ENCODE data around the gene CAMK1D.
A peak's percentile ranks its signal among the peaks of the same experiment; 100 is the strongest.

CAMK1D gene

DNA sequence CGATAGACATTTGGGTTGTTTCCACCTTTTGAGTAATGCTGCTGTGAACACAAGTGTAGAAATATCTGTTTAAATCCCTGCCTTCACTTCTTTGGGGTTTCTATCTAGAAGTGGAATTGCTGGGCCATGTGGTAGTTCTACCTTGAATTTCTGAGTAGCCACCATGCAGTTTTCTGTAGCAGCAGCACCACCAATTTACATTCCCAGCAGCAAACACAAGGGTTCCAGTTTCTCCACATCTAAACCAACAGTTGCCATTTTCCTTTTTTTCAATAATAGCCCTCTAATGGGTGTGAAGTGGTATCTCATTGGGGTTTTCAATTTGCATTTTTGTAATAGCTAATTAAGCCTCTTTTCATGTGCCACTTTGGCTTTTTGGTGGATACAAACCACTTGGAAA, 442.4 kb downstream of the CAMK1D start:
- TF ChIP-seq, protein P1, sequence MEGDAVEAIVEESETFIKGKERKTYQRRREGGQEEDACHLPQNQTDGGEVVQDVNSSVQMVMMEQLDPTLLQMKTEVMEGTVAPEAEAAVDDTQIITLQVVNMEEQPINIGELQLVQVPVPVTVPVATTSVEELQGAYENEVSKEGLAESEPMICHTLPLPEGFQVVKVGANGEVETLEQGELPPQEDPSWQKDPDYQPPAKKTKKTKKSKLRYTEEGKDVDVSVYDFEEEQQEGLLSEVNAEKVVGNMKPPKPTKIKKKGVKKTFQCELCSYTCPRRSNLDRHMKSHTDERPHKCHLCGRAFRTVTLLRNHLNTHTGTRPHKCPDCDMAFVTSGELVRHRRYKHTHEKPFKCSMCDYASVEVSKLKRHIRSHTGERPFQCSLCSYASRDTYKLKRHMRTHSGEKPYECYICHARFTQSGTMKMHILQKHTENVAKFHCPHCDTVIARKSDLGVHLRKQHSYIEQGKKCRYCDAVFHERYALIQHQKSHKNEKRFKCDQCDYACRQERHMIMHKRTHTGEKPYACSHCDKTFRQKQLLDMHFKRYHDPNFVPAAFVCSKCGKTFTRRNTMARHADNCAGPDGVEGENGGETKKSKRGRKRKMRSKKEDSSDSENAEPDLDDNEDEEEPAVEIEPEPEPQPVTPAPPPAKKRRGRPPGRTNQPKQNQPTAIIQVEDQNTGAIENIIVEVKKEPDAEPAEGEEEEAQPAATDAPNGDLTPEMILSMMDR (IDR thresholded peaks at IDR 0.05) = no peak
- intact Hi-C loops (cut with DNase I; ENCODE audit: low total_unique reads) = no loop called here
- Histone ChIP-seq H3K27me3 (no peaks in the 10 kb centered on the region), H3K36me3 (peaks cover 0 to 12% (median 3%) of the 10 kb centered on the region in 3 donors), H3K27ac (no peak overlapping the region), H3K4me1 (no peaks in the 10 kb centered on the region), H3K4me3 (no peak overlapping the region), H3K9me3 (no peaks in the 10 kb centered on the region)
- no peak for DNase-seq

DNA sequence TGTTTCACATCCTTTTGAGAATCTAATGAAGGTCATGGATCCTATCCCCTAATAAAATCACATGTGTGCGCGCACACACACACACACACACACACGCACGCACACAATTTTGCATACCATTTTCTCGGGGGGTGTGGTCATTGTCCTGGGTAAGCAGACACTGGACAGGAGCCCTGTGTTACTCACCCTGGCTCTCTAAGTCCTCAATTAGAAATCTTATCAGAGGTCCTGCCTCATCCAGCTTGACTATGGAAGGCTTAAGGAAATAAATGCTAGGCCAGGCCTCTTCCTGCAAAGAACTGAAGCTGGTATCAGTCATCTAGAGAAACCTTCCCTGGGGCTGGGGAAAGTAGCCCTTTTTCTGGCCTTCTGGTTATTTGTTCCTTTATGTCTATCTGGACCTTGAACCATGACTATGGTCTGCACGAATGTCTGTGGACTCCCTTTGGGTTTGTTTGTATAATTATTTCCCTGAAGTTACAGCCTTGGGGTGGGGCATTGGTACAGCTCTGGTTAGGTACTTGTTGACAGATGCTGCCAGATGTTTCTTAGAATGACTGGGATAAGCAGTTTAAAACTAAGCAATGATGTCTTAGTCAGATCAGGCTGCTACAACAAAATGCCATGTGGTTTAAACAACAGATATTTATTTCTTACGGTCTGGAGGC, 443.7 kb downstream of the CAMK1D start:
- no peak for DNase-seq
- Histone ChIP-seq H3K9me3 (no peaks in the 10 kb centered on the region), H3K4me3 (no peak overlapping the region), H3K27me3 (no peaks in the 10 kb centered on the region), H3K36me3 (peaks cover 0 to 12% (median 3%) of the 10 kb centered on the region in 3 donors), H3K4me1 (no peaks in the 10 kb centered on the region), H3K27ac (no peak overlapping the region)
- TF ChIP-seq, protein P1 (IDR thresholded peaks at IDR 0.05) = no peak
- intact Hi-C loops (cut with DNase I; ENCODE audit: low total_unique reads) = no loop called here

DNA sequence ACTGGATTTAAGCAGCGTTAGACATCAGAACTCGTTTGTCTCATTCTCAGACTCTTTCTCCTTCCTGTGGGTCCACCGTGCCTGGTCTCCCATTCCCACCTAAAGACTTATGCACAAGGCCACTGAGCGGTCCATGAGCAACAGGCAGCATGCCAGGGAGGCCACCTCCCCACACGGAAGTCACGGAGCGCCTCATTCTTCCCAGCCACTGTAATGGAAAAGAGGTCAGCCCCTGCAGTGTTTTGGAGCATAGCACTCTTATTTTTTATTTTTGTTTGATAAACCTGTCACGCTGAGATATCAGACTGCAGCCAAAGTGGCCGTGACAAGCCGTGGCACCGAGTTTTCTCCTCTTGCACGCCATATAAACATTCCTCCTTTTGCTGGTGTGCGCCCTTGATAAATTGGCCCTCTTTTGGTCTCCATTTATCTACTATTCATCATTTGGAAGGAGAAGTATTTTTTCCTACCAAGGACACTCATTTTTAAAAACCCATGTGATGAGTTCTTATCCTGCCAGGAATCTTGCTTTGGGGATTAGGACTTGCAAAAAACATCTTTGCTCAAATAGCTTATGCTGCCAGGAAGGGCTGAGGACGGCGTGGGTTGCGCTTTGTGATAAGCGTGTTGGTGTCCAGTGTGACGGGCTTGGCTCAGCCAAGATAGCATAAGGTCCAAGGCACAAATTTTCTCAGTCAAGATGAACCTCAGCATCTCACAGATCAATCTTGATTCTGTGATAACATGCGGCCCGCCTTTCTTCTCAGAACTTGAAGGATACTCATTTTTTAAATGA, 446.2 kb downstream of the CAMK1D start:
- intact Hi-C loops (cut with DNase I; ENCODE audit: low total_unique reads) = no loop called here
- peak; percentile 79 to 82 for DNase-seq
- TF ChIP-seq, protein P1 (IDR thresholded peaks at IDR 0.05) = no peak
- H3K4me3 ChIP-seq = no peak overlapping the region
- no peaks in the 10 kb centered on the region for H3K27me3 ChIP-seq
- H3K36me3 ChIP-seq = peaks cover 0 to 12% (median 3%) of the 10 kb centered on the region in 3 donors
- H3K27ac ChIP-seq = no peak overlapping the region
- no peaks in the 10 kb centered on the region for H3K4me1 ChIP-seq
- no peaks in the 10 kb centered on the region for H3K9me3 ChIP-seq

DNA sequence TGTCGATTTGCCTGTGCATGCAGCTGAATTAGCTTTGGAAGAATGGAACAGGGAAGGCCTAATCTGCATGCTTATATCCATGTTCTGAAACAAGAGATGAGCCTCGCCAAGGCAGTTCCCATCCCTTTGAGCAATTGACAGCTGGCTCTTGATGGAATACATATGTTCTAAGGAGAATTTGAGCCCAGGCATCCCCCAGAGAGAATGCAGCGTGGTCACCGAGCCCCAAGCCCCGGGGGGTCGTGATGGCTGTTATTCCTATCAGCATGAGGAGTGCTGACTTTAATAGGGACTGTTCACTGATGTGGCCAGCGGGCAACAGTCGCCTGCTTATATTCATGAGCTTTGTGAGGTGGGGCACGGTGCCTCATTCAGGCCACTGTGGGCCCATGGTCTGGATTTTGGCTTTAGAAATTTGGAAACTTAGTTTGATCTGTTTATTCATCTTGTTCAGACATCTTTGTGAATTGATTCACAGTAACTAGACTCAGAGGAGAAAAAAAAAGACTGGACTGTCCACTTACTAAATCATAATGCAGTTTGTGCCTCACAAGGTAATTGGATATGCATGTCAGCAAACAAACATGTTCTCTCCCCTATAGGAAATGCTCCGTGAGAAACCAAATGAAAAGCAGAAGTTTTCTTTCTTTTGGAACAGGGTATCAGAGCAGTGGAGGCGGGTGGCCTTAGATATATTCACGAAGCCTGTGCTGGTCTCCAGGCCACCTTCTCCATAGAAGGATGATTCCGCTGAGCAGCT, 447.2 kb downstream of the CAMK1D start:
- no peak for DNase-seq
- intact Hi-C loops (cut with DNase I; ENCODE audit: low total_unique reads) = no loop called here
- no peak overlapping the region for H3K4me3 ChIP-seq
- peaks cover 0 to 8% (median 2%) of the 10 kb centered on the region in 3 donors for H3K36me3 ChIP-seq
- no peaks in the 10 kb centered on the region for H3K27me3 ChIP-seq
- H3K4me1 ChIP-seq = no peaks in the 10 kb centered on the region
- H3K27ac ChIP-seq = no peak overlapping the region
- TF ChIP-seq, protein P1 (IDR thresholded peaks at IDR 0.05) = no peak
- no peaks in the 10 kb centered on the region for H3K9me3 ChIP-seq

DNA sequence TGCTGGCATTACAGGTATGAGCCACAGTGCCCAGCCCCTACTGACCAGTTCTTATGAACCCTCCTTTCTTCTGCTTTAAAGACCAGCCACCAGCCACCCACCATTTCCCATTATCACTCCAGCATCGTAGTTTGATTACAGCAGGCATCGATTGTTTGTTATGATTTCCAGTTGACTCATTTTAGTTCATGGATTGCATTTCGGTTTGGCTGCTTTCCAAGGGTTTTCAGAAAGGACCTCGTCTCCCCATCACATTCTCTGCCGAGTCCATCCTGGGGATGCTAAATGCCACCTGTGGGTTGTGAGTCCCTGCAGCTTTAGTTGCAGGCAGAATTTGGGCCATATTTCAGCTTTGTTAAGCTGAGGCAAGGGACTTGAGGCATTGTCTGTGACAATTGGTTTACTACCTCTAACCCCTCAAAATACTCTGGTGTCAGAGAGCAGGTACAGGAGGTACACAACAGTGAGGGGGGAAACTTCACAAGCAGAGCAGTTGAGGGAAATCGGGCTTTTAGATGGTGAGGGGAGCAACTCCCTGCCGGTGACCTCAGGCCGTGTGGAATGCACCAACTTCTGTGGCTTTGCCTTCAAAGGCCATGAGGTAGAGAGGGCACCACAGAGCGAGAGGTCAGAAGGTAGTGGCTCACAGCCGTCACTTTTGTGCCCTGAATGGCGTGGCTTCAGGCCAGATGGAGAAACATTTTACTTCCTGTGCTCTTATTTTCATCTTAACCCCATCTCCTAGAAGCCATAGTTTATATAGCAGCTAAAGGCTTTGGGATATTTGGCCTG, 448.3 kb downstream of the CAMK1D start:
- DNase-seq = no peak
- no peaks in the 10 kb centered on the region for H3K27me3 ChIP-seq
- H3K9me3 ChIP-seq = no peaks in the 10 kb centered on the region
- no peak overlapping the region for H3K27ac ChIP-seq
- intact Hi-C loops (cut with DNase I; ENCODE audit: low total_unique reads) = no loop called here
- no peaks in the 10 kb centered on the region for H3K4me1 ChIP-seq
- H3K36me3 ChIP-seq = no peaks in the 10 kb centered on the region
- TF ChIP-seq, protein P1 (IDR thresholded peaks at IDR 0.05) = no peak
- no peak overlapping the region for H3K4me3 ChIP-seq
